GM18526 (cell line): ENCODE measurements around the gene TMED8.

Experiments used
- POLR2A ChIP-seq: IDR thresholded peaks from 3 replicates; pipeline ENCODE4 v1.6.1; 2011; ENCODE audit not compliant: insufficient read length; ENCODE audit errors: extremely low read depth

TMED8 gene

GRCh38 chr14:77376771-77377501 lies at the start of gene TMED8, which contains the start of gene SAMD15:
TMED8 (minus strand) TSS chr14:77377094; CDS start chr14:77377053, 41 bp downstream.
SAMD15 (plus strand) TSS chr14:77377379; CDS start chr14:77377419, 40 bp downstream.
- peak; percentile 60 for TF ChIP-seq POLR2A

- no peak for TF ChIP-seq POLR2A
Measured at GRCh38 chr14:77426396-77426795, 49.5 kb upstream of the TMED8 start.

DNA sequence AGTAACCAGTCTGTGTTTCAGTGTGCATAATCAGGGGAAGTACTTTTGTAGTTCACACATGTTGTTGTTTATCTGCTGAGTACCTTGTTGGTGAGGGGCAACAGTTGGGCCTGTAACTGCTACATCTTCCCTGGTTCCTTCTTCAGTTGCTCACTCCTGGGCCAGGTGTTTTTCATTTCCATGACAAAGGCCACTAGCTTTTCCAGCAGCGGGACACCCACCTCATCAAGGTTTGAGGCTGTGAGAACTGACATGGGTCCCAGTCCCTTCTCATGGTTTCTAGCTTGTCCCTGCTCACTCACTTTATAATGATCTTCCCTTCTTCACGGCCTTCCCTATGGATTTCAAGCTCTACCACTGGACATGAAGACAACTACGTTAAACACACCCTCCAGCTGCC lies 48.0 kb upstream of the TMED8 start:
- TF ChIP-seq POLR2A: no peak

GRCh38 chr14:77423423-77423822 lies 46.5 kb upstream of the TMED8 start, which contains the start of gene NOXRED1:
NOXRED1 (minus strand) TSS chr14:77423523; CDS start chr14:77422889, 634 bp downstream.
- no peak for TF ChIP-seq POLR2A

DNA sequence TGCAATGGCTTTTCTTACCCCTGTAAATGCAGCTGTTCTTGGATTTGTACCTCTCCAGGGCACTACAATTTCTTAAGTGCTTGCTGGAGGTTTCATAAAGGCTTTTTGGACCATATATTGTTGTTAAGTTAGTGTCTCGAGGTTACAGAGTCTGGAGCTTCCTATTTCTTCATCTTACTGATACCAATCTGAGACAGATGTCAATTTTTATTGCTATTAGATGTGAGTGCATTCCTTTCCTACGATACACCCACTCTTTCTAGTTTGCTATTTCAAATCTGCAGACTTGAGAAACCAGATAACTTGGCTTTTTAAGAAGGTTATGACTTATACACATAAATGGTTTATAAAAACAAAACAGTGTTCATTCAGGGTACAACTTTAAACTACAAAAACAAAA lies 44.3 kb upstream of the TMED8 start:
- no peak for TF ChIP-seq POLR2A

GRCh38 chr14:77416836-77417235 lies 39.9 kb upstream of the TMED8 start:
- TF ChIP-seq POLR2A: no peak

GRCh38 chr14:77409131-77409533 lies 32.2 kb upstream of the TMED8 start:
- no peak for TF ChIP-seq POLR2A

GRCh38 chr14:77407158-77407557 lies 30.3 kb upstream of the TMED8 start:
- no peak for TF ChIP-seq POLR2A

DNA sequence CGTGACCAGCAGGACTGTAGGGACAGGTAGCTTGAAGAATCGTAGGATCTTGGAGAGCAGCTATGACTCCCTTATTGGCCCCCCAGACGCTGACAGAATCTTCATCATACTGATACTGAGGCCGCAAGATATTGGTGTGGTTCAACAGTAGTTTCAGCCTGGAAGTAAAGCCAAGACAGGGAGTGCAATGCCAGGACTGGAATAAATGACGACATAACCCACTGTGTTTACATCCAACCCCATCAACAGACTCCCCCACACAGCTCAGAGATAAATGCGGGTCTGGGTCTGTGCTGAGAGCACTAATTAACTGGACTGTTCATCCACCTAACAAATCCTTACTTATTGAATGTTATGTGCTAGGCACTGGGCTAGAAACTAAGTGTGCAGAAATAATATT lies 29.8 kb upstream of the TMED8 start:
- TF ChIP-seq POLR2A: no peak

GRCh38 chr14:77406086-77406485 lies 29.2 kb upstream of the TMED8 start:
- TF ChIP-seq POLR2A: no peak

DNA sequence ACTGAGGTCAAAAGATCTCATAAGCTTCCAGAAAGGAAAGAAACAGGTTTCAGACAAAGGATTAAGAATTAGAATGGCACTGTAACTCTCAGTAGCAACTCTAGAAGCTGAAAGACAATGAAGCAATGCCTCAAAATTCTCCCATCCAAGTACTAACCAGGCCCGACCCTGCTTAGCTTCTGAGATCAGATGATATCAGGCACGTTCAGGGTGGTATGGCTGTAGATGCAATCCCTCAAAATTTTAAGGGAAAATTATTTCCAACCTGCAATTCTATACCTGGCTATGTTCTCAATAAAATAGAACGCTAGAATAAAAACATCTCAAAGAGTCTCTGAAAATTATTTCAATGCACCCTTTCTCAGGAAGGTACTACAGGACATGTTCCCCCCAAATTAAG lies 26.9 kb upstream of the TMED8 start:
- no peak for TF ChIP-seq POLR2A

DNA sequence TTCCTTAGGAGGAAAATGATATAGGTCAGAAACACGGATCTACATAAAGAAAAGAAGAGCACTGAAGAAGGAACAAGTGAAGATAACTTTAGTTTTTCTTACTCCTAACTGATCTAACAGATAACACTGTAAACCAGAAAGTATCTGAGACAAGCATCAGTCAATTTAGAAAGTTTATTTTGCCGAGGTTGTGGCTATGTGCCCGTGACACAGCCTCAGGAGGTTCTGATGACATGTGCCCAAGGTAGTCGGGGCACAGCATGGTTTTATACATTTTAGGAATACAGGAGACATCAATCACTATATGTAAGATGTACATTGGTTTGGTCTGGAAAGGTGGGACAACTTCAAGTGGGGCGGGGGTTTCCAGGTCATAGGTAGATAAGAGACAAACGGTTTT lies 23.3 kb upstream of the TMED8 start:
- no peak for TF ChIP-seq POLR2A

GRCh38 chr14:77390188-77390587 lies 13.3 kb upstream of the TMED8 start:
- TF ChIP-seq POLR2A: no peak

DNA sequence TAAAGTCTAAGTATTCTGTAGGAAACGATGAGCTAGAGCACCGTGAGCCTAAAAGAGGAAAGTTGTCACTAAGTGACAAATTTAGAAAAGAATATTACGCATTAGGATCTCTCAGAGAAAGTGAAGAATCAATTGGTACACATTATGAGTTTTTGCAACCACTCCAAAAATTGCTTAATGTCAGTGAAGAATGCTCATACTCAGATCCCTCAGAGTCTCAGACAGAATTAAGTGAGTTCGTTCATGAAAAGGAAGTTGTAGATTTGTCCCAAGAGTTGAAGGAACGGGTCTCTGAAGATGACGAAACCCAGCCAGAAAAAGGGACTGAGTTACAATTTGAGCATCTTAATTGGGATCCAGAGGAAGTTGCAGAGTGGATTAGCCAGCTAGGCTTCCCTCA lies 1.8 kb upstream of the TMED8 start:
- TF ChIP-seq POLR2A: no peak

DNA sequence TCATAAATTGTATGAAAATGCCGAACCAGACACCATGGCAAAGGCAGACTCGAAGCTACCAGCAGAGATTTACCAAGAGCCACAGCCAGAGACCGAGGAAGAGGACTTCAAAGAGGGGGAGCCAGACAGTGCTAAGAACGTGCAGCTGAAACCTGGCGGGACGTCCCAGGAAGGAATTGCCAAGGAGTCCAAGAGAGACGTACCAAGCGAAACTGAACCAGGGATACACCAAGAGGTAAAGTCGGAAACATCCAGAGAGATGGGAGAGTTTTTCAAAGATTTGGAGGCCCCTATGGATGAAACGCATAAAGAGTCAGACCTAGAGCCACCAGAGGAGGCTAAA lies 579 bp upstream of the TMED8 start:
- TF ChIP-seq POLR2A: no peak

DNA sequence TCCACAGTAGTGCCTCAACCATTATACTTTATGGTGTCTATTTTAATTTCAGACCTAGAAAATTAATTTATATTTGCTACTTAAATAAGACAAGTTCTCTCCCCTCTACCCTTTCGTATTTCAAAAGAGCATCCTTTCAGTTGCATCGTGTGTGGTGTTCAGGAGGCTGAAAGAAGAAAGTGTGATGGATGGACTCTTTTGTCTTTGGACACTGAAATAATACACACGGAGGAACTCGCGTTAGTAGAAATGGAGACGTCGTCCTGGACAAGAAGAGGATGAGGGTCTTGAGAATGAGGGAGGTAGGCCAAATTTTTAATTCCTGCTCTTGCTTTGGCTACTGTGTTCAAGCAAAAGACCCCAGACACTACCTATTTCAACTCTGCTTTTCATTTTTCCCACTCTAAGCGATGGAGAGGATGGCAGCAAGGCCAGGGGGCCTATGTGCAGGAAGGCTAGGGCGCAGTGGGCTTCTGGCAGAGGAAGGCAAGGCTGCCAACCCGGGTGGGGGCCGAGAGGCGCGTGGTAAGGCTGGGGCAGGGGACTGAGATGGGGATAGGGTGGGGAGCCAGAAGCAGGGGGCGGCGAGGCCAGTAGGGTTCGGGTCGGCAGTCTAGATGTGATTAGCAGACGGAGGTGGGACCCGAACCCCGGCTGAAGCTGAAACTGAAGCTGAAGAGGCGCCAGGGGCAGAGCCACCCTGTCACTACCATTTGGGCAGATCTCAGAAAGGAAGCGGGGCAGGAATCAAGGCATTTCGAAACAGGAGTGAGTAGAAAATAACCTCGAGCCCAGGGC lies 722 bp downstream of the TMED8 start:
- no peak for TF ChIP-seq POLR2A

DNA sequence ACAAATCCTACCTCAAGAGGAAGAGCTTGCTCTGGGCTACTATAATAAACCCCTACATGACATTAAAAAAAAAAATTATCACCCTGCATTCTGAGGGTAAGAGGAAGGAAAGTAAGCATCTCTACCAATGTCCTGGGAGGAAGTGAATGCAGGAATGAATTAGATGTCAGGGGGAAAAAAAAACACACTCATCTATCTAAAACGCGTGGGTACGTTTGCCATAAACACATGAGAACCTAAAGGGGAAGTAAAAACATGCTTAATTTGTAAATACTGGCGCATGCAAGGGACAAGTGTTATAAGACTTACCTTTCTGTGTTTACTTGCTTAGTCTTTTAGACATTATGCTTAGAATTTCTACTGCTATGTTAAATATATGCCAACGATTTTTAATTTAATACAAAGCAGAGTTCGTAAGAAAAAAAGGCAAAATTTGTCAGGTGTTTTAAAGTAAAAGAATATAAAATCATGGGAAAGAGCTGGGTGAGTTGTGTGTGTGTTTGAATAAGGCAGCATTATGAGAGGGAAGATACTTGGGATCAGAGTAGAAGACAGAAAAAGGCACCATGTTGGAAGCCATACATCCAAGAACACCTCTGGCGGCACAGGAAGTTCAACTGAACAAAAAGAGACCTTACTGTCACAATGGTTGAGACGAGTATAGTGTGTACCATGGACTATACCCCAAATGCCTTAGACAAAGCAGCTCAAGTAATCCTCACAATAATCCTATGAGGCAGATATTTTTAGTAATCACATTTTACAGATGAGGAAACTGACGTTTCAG lies 1.5 kb downstream of the TMED8 start:
- no peak for TF ChIP-seq POLR2A
